HG03558 (cell line): ENCODE data around the gene TMEM223.
A peak's percentile ranks its signal among the peaks of the same experiment; 100 is the strongest.
"Not testable (repeated sequence)": the region's sequence is repeated elsewhere in the genome, so short reads cannot be mapped to it uniquely, and the experiment has no call there.

ENCODE experiments used
- ATAC-seq: cut with Tn5 transposase; IDR thresholded peaks from one replicate; pipeline ENCODE4 v1.9.1; 2021; ENCODE audit warnings: moderate number of reproducible peaks; ENCODE audit not compliant: unreplicated experiment; ENCODE audit errors: extremely low read depth

The TMEM223 gene, protein sequence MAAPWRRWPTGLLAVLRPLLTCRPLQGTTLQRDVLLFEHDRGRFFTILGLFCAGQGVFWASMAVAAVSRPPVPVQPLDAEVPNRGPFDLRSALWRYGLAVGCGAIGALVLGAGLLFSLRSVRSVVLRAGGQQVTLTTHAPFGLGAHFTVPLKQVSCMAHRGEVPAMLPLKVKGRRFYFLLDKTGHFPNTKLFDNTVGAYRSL

DNA sequence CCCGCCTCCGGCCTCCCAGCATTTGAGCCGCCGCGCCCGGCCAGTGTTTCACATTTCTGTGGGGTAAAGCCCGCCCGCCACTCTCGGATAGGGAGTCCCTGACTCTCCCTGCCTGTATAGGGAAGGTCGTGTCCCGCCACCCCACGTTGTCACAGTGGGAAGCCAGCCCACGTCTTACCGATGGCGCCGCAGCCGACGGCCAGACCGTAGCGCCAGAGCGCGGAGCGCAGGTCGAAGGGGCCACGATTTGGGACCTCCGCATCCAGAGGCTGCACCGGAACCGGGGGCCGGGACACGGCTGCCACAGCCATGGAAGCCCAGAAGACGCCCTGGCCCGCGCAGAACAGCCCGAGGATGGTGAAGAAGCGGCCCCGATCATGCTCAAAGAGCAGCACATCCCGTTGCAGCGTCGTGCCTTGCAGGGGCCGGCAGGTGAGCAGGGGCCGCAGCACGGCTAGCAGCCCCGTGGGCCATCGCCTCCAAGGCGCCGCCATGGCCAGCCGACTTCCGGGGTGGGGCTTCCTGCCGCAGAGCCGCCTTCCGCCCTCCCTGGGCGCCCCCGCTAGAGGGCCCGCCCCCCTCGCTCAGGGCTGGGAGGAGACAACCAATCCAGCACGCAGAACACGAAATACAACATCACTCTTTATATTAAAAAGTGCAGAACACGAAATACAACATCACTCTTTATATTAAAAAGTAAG is at the start of gene TMEM223:
Gene TMEM223, minus strand, starts transcription at position 506 of the 701 bp plus-strand sequence. Its CDS starts 12 bp downstream, at position 494.
- peak; percentile 38 for ATAC-seq

DNA sequence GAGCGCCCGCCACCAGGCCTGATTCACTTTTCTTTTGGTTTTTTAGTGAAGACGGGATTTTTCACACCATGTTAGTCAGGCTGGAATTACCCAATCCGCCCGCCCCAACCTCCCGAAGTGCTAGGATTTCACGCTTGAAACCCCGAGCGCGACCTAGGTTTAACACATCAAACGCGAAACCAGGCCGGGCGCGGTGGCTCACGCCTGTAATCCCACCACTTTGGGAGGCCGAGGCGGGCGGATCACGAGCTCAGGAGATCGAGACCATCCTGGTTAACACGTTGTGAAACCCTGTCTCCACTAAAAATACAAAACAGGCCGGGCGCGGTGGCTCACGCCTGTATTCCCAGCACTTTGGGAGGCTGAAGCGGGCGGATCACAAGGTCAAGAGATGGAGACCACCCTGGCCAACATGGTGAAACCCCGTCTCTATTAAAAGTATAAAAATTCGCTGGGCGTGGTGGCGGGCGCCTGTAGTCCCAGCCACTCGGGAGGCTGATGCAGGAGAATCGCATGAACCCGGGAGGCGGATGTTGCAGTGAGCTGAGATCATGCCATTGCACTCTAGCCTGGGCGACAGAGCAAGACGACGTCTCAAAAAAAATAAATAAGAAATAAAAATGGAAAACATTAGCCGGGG is 49.0 kb upstream of the TMEM223 start:
- ATAC-seq, result not testable (repeated sequence)

DNA sequence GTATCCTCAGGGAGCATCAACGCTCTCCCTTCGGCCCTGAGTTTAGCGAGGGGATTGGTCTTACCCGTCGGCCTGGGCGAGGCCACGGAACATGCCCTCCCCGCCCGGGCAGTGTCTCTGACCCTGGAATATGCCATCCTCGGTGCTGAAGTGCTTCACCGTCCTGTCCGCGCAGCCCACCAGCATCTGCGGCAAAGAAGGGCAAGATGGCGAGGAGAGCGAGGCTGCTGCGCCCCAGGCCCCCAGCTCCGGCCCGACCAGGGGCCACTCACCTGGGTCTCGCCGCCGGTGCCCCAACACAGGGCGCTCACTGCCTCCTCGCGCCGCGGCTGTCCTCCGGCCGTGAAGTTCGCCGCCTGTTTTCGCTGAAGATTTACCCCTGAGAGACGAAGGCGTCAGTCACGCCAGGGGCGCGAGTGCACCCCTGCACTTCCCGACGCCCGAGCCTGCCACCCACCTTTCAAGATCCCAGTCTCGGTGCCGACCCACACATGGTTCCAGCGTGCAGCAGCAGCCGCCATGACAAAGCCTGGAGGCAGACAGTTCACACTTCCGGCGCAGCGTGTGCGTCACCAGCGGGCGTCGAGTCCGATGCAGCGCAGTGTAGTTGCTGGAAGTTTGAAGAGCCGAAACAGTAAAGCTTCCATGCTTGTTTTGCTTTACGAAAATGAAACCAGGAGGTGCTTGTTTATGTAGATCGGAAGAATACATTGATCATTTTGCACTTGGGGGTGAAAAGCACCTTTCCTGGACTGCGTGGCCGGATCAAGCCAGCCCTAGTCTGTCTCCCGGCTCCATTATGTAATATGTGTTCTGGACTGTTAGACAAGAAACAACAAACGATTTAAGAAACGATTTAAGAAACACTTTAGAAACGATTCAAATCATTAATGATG is 47.5 kb upstream of the TMEM223 start, which contains the start of gene WDR74:
Gene WDR74, minus strand, starts transcription at position 541 of the 896 bp plus-strand sequence. Its CDS starts 20 bp downstream, at position 521.
- no peak for ATAC-seq

DNA sequence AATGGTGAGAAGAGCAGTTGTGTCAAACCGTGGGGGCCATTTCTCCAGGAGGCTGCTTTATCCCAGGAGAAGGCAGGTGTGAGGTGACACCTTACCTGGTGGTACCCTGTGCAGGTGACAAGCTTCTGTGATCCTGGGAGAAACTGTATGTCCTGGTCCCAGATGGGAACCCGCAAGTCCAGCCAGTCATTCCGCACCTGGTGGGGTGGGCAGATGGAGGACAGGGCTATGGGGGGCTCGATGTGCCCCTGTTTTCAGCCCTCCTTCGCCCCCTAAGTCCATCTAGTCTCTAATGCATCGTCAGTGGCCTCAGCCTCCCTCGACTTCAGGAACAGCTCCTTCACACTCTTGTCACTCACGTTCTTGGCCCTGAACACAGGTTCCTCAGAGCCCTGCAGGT is 43.5 kb upstream of the TMEM223 start:
- ATAC-seq, result no peak

DNA sequence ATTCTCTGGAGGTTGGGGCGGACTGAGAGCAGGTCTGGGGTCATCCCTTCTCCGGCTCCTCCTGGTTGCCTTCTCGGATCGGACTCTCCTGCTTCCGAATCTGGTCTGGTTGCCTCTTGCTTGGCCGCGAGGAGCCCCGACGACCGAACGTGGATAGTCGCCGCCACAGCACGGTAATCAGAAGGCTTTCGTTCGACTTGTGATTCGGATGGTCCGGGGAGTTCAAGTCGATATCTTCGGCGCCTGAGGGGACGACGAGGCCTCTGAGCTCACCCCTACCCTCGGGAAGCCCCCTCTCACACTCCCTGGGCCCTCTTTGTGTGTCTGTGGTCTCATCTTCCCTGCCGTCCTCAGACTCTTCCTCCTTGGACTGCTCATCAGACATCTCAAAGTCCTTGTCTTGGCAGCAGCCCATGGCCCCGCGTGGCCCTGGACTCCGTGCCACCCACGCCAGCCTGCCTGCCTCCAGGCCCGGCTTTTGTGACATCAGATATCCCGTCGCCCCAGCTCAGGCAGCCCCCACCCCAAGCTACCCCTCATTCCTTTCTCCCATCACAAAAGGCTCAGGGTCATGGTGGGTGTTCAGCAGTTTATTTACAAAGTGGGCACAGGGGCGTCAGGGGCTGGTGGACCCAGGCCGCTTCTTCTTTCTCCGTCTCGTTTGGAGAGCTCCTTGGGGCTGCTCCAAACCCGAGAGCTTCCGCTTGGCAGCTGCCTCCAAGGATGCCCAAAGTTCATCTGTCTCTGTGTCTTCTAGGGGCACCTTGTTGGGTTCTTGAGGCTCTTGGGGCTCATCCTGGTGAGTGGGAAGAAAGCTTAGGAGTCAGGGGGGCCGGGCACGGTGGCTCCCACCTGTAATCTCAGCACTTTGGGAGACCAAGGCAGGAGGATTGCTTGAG is 40.8 kb upstream of the TMEM223 start, which contains the start of gene TEX54:
Gene TEX54, minus strand, starts transcription at position 506 of the 899 bp plus-strand sequence.
- ATAC-seq, result no peak

DNA sequence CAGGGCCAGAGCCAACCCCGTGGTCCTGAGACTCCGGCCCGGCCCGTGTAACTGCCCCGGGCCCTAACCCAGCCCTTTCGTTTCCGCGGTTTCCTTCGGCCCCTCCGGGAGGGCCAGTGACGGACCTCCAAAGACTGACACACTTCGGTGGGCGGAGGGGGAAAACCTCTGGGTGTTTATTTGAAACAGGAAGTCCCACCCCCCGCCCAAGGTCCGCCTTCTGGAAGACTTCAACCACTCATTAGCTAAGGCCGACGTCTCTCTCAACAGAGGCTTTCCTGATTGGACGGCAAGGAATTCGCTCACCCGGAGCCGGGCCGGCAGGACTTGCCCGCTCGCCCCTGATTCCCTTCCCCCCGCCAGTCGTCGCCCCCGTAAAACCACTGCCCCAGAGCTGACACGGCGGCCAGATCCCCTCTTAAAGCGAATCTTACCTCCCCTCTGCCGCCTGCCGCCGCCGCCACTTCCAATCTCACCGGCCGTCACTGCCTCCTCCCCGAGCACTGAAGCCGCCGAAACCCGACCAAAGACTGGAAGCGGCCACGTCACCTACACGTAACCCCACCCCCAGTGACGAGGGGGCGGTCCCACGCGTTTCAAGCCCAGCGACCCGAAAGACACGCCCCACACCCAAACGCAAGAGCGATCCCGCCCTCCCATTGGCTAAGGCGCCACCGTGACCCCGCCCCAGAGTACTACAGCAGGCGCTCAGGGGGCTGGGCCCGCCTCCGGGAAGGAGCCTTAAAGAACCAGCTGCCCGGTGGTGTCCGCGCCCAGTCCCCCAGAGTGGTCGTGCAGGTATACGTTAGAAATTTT is 39.9 kb upstream of the TMEM223 start, which contains the start of gene STX5:
Gene STX5, minus strand, starts transcription at position 532 of the 816 bp plus-strand sequence. CDS start 808 bp downstream, outside the sequence.
- ATAC-seq, result peak; percentile 42

DNA sequence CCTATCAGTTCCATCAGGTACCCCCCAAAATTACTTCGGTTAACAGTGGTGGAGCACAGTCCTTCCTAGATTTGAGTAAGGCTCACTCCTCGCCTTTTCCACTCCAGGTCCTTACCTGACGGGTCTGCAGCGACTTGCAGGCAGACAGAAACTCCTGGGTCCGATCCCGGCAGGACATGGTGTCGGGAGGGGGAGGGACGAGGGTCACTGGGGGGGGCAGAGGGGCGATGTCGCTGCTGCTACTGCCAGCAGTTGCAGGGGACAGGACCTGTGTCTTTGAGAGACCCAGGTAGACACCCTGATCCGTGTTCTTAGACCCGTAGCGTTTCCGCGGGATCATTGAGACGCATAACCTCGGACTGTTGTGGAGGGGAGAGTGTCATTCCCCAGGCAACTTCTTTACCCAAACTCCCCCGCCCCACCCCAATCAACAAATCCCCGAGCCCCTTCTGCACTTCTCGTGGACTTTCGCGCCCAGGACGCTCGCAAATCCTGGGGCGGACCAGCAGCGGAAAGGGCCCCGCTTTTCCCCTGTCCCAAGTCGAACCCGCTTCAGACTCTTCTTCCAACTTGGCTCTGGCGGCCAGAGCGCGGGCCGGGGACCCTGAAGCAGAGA is 39.2 kb upstream of the TMEM223 start:
- no peak for ATAC-seq

DNA sequence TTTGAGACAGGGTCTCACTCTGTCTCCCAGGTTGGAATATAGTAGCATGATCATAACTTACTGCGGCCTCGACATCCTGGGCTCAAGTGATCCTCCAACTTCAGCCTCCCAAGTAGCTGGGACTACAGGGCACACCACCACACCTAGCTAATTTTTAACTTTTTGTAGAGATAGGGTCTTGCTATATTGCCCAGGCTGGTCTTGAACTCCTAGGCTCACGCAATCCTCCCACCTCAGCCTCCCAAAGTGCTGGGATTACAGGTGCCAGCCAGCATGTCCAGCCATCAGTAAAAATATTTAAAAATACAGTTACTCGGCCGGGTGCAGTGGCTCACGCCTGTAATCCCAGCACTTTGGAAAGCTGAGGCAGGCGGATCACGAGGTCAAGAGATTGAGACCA is 36.3 kb upstream of the TMEM223 start:
- not testable (repeated sequence) for ATAC-seq

DNA sequence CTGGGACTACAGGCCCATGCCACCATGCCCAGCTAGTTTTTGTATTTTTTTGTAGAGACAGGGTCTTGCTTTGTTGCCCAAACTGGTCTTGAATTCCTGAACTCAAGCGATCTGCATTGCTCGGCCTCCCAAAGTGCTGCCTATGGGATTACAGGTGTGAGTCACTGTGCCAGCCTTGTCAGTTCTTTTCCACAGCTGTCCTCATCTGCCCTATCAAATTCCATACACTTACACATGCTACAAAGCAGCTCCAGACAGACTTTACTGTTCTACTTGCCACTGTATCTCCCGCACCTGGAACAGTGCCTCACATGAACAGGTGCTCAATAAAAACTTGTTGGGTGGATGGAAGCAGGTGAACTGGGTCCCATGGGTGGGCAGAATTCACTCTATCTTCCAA is 31.9 kb upstream of the TMEM223 start:
- ATAC-seq, result no peak

DNA sequence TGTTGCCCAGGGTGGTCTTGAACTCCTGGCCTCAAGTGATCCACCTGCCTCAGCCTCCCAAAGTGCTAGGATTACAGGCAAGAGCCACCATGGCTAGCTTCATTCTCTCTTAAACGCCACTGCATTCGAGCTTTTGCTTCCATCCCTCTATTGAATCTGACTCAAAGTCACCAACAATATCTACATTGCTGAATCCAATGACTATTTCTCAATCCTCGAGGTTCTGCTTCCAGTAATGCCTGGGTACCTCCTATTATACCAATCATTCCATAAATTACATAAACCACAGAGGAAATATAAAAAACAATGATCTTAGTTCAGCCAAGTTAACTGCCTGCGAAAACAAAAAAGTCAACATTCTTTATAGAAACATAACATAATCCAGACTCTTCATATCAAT is 25.3 kb upstream of the TMEM223 start:
- ATAC-seq, result no peak

DNA sequence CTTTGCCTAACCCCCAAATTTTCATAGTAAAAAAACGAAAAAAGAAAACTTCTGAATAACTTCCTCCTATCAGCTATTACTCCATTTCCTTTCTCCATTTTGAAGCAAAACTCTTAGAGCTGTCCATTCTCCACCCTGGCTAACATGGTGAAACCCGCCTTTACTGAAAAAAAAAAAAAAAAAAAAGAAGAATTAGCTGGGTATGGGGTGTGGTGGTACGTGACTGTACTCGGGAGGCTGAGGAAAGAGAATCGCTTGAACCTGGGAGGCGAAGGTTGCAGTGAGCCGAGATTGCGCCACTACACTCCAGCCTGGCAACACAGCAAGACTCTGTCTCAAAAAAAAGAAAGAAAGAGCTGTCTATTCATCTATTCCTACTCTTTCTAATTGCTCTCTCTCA is 24.8 kb upstream of the TMEM223 start:
- no peak for ATAC-seq

DNA sequence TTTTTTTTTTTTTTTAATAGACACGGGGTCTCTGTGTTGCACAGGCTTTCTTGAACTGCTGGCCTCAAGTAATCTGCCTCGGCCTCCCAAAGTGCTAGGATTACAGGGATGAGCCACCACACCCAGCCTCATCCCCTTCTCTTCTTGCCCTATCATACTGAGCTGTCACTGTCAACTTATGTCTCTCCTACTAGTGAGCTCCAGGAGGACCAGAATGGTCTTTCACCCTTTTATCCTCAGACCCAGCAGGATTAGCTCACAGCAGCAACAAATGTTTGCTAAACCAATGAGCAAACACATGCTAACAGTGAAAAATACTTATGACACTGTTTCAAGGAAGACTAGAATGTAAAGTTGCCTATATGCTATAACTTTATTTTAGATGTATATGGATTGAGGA is 19.9 kb upstream of the TMEM223 start:
- no peak for ATAC-seq

DNA sequence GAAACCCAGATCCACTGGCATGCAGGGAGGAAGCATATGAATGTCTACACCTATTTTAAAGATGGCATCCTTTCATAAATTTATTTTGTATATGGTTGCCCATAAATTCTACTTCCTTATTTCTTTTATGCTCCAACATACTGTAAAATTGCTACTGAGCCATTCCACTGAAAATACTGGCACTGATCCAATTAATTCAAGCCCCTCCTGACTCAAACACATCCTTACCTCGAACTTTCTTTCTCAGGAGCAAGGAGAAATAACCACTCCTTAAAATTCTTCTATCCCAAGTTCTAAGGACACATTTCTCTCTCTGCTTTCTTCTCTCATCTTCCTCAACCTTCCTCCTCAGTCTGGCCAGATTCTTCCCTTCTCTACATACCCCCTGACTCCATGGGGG is 18.9 kb upstream of the TMEM223 start:
- ATAC-seq, result no peak

DNA sequence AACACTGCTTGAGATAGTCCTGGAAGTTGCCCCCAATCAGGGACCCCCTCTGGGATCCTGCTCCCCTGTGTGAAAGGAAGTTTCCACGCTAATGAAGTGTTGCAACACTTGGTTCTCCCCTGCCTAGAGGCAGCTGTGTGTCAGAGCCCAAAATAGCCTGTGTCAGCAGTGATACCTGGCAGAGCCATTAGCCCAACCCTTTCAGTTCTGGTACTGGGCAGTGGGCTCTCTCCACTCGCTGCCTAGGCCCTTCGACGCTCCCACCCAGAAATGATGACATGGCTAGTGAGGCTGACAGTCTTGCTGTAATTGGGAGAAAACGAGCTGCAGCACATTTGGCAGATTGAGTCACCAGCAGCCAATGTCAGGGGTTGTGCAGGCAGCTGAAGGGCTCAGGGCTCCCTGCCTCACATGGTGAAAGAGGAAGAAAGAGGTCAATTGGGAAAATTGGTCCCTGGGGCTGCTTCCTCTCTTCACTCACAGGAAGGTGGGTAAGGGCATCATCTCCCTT is 14.9 kb upstream of the TMEM223 start:
- no peak for ATAC-seq

DNA sequence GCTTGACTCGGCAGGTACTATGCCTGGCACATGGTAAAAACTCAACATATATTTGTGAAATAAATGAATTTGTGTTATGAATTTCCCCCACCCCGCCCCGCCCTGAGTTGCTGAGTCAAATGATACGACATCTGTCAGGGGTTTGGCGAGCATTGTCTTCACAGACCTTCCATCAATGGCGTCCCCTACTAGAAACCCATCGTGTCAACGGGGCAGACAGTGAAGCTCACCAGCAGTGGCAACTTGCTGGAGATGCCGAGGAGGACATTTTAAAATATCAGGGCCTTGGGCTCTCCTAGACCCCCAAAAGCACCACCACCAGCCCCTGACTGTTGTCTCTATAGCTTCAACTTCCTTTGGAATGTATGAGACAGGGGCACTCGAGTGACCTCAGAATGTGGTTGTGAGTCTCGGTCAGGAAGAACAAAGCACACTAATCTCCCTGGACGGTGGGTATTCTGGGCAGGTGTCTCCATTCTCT is 14.2 kb upstream of the TMEM223 start:
- ATAC-seq, result no peak

DNA sequence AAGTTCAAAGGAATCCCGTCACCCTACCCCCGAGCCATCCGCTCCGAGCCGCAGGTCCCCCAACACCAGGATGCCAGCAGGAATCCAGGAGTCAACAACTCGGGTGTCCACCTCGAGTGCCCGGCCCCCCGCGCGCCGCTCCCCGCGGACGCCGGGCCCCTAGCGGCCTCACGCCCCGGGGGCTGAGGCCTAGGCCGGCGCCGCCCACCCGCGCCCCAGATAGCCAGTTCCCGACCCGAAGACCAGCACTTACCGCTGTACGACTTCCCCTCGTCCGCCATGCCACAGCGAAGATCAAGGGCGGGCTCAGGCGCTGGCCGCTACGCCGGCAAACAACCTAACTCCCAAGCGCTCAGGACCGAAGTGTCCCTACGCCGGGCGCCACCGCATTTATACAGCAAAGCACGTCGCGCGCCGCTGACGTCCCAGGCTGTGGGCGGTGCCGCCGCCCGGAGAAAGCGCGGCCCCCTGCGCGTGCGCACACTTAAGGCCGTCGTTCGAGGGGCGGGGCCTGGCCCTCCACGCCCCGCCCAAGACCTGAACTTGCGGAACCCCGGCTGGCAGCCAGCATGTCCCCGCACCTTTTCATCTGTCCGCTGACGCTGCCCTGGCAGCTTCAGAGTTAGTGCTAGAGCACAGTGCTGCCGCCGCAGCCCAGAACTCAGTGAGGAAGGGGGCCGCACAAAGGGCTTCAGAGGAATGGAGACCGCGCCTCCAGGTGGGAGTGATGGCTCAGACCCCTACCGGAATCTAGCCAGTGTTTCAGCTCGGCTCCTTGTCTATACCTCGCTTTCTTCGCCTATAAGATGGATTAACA is 13.5 kb upstream of the TMEM223 start, which contains the start of gene NXF1:
Gene NXF1, minus strand, starts transcription at position 365 of the 817 bp plus-strand sequence. Its CDS starts 84 bp downstream, at position 281.
- ATAC-seq, result peak; percentile 69
